Activated CD8-positive, alpha-beta memory T cell treated with anti-CD3 and anti-CD28 coated beads, Interleukin-2, amount 50 U/mL, for 48 hours (primary cell): ENCODE results near the gene FMO1.
A peak's percentile ranks its signal among the peaks of the same experiment; 100 is the strongest.
"Not testable (repeated sequence)": the region's sequence is repeated elsewhere in the genome, so short reads cannot be mapped to it uniquely, and the experiment has no call there.

Experiments used
- DNase-seq: peaks from one replicate; pipeline ENCODE4 v3.0.0-alpha.2; 2020

FMO1 gene

GRCh38 chr1:171286032-171286705 lies 37.9 kb downstream of the FMO1 start:
- no peak for DNase-seq

GRCh38 chr1:171290621-171291020 lies 42.3 kb downstream of the FMO1 start:
- DNase-seq: no peak

DNA sequence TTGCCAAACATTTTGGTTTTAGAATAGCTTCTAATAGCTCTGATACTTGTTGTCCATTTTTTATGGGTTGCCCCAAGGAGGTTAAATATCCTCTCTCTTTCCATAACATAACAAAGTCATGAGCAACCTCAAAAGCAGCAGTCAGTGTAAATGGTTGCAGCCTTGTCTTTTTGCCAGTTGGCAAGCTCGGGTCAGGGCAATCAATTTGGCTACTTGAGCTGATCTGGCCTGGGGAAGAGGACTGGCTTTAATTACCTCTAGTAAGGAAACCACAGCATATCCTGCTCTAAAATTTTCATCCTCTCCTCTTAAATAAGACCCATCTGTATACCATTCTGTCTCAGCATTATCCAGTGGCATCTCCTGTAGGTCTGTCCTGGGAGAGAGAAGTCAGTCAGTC lies 44.5 kb downstream of the FMO1 start:
- no peak for DNase-seq

GRCh38 chr1:171295383-171295782 lies 47.1 kb downstream of the FMO1 start:
- not testable (repeated sequence) for DNase-seq

- no peak for DNase-seq
These were observed 47.5 kb downstream of the FMO1 start for GRCh38 chr1:171295821-171296220.

DNA sequence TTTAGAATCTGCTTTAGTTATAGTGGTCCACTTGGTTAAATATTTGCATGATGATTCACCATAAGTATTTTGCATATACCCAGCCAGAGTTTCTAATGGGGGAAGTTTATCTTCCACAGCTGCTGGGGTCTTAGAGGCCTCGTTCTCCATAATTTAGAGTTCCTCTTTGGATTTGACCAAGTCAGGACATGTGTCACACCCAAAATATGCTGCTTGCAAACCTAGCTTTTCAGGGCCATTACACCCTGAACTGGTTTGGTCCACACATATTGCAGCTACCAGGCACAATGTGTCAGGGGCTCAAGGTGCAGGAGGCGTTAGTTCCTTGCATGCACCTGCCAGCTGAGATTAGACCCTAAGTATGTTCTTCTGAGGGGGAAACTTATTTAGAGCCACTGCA lies 48.6 kb downstream of the FMO1 start:
- DNase-seq: no peak

GRCh38 chr1:171298696-171299095 lies 50.4 kb downstream of the FMO1 start:
- no peak for DNase-seq

- no peak for DNase-seq
These were observed 51.0 kb downstream of the FMO1 start for GRCh38 chr1:171299342-171299741.

DNA sequence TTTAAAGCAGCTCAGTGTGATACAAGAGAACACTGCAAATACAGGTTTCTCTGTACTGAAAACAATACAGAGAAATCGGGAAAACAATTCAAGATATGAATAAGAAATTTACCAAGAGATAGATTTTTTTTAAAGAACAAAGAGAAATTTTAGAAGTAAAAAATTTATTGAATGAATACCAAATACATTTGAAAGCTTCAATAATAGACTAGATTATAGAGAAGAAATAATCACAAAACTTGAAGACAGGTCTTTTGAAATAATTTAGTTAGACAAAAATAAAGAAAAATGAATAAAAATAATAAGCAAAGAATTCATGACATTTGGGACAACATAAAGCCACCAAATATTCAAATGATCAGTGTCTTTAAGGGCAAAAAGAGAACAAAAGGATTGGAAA lies 52.1 kb downstream of the FMO1 start:
- no peak for DNase-seq

DNA sequence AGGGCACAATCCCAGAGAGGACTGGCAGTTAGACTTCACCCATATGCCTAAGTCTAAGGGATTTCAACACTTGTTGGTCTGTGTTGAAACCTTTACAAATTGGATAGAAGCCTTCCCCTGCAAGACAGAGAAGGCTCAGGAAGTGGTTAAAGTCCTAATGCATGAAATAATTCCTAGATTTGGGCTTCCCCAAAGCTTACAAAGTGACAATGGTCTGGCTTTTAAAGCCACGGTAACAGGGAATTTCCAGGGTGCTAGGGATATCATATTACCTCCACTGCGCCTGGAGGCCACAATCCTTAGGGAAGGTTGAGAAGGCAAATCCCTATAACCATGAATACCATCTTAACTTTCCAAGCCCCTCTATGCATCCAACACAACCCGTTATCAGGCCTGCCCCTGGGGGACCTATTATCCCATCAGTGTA lies 62.4 kb downstream of the FMO1 start:
- DNase-seq: no peak

DNA sequence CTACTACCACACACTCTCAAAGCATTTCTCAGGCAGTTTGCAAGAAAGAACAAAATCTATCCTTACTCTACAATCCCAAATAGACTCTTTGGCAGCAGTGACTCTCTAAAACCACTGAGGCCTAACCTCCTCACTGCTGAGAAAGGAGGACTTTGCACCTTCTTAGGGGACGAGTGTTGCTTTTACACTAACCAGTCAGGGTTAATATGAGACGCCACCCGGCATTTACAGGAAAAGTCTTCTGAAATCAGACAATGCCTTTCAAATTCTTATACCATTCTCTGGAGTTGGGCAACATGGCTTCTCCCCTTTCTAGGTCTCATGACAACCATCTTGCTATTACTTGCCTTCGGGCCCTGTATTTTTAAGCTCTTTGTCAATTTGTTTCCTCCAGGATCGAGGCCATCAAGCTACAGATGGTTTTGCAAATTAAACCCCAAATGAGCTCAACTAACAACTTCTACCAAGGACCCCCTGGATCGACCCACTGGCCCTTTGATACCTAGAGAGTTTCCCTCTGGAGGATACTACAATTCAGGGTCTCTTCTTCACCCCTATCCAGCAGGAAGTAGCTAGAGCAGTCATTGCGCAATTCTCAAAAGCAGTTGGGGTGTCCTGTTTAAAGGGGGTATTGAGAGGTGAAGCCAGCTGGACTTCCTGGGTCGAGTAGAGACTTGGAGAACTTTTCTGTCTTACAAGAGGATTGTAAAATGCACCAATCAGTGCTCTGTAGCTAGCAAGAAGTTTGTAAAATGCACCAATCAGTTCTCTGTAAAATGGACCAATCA lies 63.7 kb downstream of the FMO1 start:
- DNase-seq: no peak

DNA sequence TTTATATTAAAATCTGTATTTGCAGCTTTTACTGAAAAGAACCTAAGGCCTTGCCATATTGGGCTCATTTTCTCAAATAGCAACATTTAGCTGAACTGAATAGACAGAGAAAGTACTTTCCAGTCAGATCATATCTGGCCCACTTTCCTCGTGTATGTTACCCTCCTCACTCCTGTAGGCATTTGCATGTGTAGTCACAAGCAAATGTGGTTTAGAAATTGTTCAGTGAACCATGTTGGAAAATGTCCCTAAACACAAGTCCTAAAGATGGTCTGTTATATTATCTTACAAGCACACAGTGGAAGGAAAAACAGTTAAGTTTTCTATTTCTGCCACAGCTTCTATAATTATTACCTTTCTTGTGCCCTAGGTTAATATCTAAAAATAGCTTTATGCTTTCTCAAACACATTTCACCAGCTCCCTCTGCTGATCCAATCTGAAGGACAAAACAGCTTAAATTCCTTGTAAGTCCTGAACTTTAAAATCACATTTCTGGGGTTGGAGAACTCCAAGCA lies 65.1 kb downstream of the FMO1 start:
- no peak for DNase-seq

- peak; percentile 73 for DNase-seq
These were observed 65.6 kb downstream of the FMO1 start, which contains the start of gene FMO4 for GRCh38 chr1:171313835-171314320. Gene FMO4, plus strand, starts transcription at chr1:171314183. Its CDS starts 5,643 bp downstream, at chr1:171319826.

- DNase-seq: no peak
These were observed 81.0 kb downstream of the FMO1 start for GRCh38 chr1:171329251-171329650.

DNA sequence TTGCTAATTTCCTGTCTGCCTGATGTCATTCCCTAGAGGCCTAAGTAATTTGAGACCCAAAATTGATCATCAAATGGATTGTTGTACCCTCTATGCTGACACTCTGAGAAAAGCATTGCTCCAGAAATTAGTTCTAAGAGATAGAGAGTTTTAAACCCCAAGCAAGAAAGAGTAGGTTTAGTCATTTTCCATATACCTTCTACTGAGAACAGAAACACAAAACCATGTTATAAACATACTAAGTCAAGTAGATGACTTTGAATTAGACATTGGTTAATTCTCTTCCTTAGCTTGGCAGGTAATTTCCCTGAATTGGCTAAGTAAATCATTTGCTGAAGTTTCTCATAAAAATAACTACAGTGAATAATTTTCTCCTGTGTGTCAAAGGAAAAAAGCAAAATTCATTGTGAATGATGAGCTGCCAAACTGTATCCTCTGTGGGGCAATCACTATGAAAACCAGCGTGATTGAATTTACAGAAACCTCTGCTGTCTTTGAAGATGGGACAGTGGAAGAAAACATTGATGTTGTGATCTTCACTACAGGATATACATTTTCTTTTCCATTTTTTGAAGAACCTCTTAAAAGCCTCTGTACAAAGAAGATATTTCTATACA lies 85.8 kb downstream of the FMO1 start:
- no peak for DNase-seq
